ENCODE results near the gene WAPL. TPM values are rescaled to one million over a fixed set of nuclear protein-coding genes. Genes with fewer than 3 reads are reported as not detected.
A peak's percentile ranks its signal among the peaks of the same experiment; 100 is the strongest.
"Not testable (repeated sequence)": the region's sequence is repeated elsewhere in the genome, so short reads cannot be mapped to it uniquely, and the experiment has no call there.

The WAPL gene
- total and polyA plus RNA-seq, 2 donors (not counting 1 experiment from before 2014, with no cell fraction given), result 8.3 to 42.8 TPM

- Histone ChIP-seq H3K4me2 (replicated peaks; ENCODE audit: low read depth, low read length, poor library complexity, severe bottlenecking) (peak overlapping the region; percentile 70), H3K79me2 (ENCODE audit: control insufficient read depth, insufficient read depth, low read length) (no peaks in the 10 kb centered on the region), H2AFZ (ENCODE audit: insufficient read depth, low read depth, low read length, poor library complexity, severe bottlenecking) (peak overlapping the region; percentile 32), H3K4me3 (ENCODE audit: control extremely low read depth in 1 of 5, extremely low read depth in 1 of 5, insufficient read depth in 1 of 5, low read depth in 2 of 5, low read length in 4 of 5) (peak overlapping the region in 4 of 5 experiments; percentile 19 to 48 (median 42)), H3K36me3 (replicated peaks in 1 of 2; ENCODE audit: control extremely low read depth in 1 of 2, control insufficient read depth in 1 of 2, extremely low read depth in 1 of 2, insufficient read depth in 2 of 2, low read length in 1 of 2) (no peaks in the 10 kb centered on the region), H3K27ac (ENCODE audit: low read length in 2 of 2) (no peak overlapping the region), H4K20me1 (ENCODE audit: control insufficient read depth, insufficient read depth, low read length, poor library complexity, severe bottlenecking) (no peaks in the 10 kb centered on the region), H3K9me3 (ENCODE audit: control extremely low read depth in 1 of 3, control insufficient read depth in 2 of 3, insufficient read depth in 1 of 3, low read length in 2 of 3) (peaks cover 0 to 9% (median 0%) of the 10 kb centered on the region in 3 donors), H3K27me3 (replicated peaks in 1 of 4; ENCODE audit: control extremely low read depth in 1 of 4, control insufficient read depth in 3 of 4, insufficient read depth in 4 of 4, low read length in 3 of 4) (peaks cover 0 to 52% (median 26%) of the 10 kb centered on the region in 4 experiments), H3K9ac (ENCODE audit: low read length) (peak overlapping the region; percentile 45), H3K4me1 (ENCODE audit: control insufficient read depth in 2 of 2, insufficient read depth in 2 of 2, low read length in 2 of 2) (peaks cover 19 to 23% of the 10 kb centered on the region in 2 donors)
- no peaks in the 10 kb centered on the region for H3K9me3 Mint-ChIP-seq (ENCODE audit: insufficient read depth)
- peaks cover 30% of the 10 kb centered on the region for H3K4me1 Mint-ChIP-seq
- H3K27me3 Mint-ChIP-seq, result peaks cover 66% of the 10 kb centered on the region
- 22% methylated on average over 53 of the region's 53 CpGs for WGBS (ENCODE audit: insufficient coverage)
- DNase-seq, result peak; percentile 47
- ChIA-PET CTCF (interaction anchor here (1.5 to 3.1 kb wide), 2 partner anchors 10 to 196 kb away, joined by 3 to 11 read pairs; no protein-coding TSS in a partner anchor), POLR2A (no interaction called here)
- no peak overlapping the region for H3K27ac Mint-ChIP-seq
- ATAC-seq (ENCODE audit: low read depth), result peak; percentile 72
- H3K4me3 Mint-ChIP-seq, result peak overlapping the region; percentile 87
- no peak for TF ChIP-seq EZH2 (IDR thresholded peaks at IDR 0.05; ENCODE audit: borderline replicate concordance, insufficient read depth, low read depth, low read length, poor library complexity, severe bottlenecking)
- TF ChIP-seq, protein P1, sequence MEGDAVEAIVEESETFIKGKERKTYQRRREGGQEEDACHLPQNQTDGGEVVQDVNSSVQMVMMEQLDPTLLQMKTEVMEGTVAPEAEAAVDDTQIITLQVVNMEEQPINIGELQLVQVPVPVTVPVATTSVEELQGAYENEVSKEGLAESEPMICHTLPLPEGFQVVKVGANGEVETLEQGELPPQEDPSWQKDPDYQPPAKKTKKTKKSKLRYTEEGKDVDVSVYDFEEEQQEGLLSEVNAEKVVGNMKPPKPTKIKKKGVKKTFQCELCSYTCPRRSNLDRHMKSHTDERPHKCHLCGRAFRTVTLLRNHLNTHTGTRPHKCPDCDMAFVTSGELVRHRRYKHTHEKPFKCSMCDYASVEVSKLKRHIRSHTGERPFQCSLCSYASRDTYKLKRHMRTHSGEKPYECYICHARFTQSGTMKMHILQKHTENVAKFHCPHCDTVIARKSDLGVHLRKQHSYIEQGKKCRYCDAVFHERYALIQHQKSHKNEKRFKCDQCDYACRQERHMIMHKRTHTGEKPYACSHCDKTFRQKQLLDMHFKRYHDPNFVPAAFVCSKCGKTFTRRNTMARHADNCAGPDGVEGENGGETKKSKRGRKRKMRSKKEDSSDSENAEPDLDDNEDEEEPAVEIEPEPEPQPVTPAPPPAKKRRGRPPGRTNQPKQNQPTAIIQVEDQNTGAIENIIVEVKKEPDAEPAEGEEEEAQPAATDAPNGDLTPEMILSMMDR (IDR thresholded peaks at IDR 0.05), result no peak
- intact Hi-C loops (cut with micrococcal nuclease), result no loop called here
Measured at GRCh38 chr10:86389441-86390193, 132.0 kb downstream of the WAPL start.

GRCh38 chr10:86389109-86389440 lies 132.5 kb downstream of the WAPL start:
- peak overlapping the region; percentile 45 for H3K9ac ChIP-seq (ENCODE audit: low read length)
- H3K36me3 ChIP-seq (replicated peaks in 1 of 2; ENCODE audit: control extremely low read depth in 1 of 2, control insufficient read depth in 1 of 2, extremely low read depth in 1 of 2, insufficient read depth in 2 of 2, low read length in 1 of 2); H3K9me3 ChIP-seq (ENCODE audit: control extremely low read depth in 1 of 3, control insufficient read depth in 2 of 3, insufficient read depth in 1 of 3, low read length in 2 of 3); H3K9me3 Mint-ChIP-seq (ENCODE audit: insufficient read depth); H3K27ac ChIP-seq (ENCODE audit: low read length in 2 of 2); H4K20me1 ChIP-seq (ENCODE audit: control insufficient read depth, insufficient read depth, low read length, poor library complexity, severe bottlenecking); intact Hi-C loops (cut with micrococcal nuclease); H3K27ac Mint-ChIP-seq; ATAC-seq (ENCODE audit: low read depth); POLR2A ChIA-PET; H3K79me2 ChIP-seq (ENCODE audit: control insufficient read depth, insufficient read depth, low read length); DNase-seq: not testable (repeated sequence)
- H3K4me3 Mint-ChIP-seq, result peak overlapping the region; percentile 87
- 74% methylated on average over 9 of the region's 12 CpGs for WGBS (ENCODE audit: insufficient coverage)
- H3K4me1 ChIP-seq (ENCODE audit: control insufficient read depth in 2 of 2, insufficient read depth in 2 of 2, low read length in 2 of 2), result peaks cover 19 to 23% of the 10 kb centered on the region in 2 donors
- peaks cover 63% of the 10 kb centered on the region for H3K27me3 Mint-ChIP-seq
- peaks cover 0 to 52% (median 24%) of the 10 kb centered on the region in 4 experiments for H3K27me3 ChIP-seq (replicated peaks in 1 of 4; ENCODE audit: control extremely low read depth in 1 of 4, control insufficient read depth in 3 of 4, insufficient read depth in 4 of 4, low read length in 3 of 4)
- peak overlapping the region; percentile 70 for H3K4me2 ChIP-seq (replicated peaks; ENCODE audit: low read depth, low read length, poor library complexity, severe bottlenecking)
- CTCF ChIA-PET, result interaction anchor here (0.6 to 3.1 kb wide), 3 partner anchors 11 to 302 kb away, joined by 3 to 11 read pairs (median 3); no protein-coding TSS in a partner anchor
- H2AFZ ChIP-seq (ENCODE audit: insufficient read depth, low read depth, low read length, poor library complexity, severe bottlenecking), result peak overlapping the region; percentile 32
- H3K4me1 Mint-ChIP-seq, result peaks cover 30% of the 10 kb centered on the region
- H3K4me3 ChIP-seq (ENCODE audit: control extremely low read depth in 1 of 5, extremely low read depth in 1 of 5, insufficient read depth in 1 of 5, low read depth in 2 of 5, low read length in 4 of 5), result peak overlapping the region in 4 of 5 experiments; percentile 19 to 48 (median 42)
